DOHH2 (cell line): Measurements from ENCODE around the gene PRDM5.

Experiments used
- CTCF ChIP-seq: fragments of 200-600 bp; sonication (generic); IDR thresholded peaks from one replicate; pipeline ENCODE4 v1.5.1; 2014; ENCODE audit warnings: antibody characterized with exemption, mild to moderate bottlenecking, low read depth, low read length; ENCODE audit not compliant: poor library complexity, severe bottlenecking
- EZH2phosphoT487 ChIP-seq: fragments of 200-600 bp; sonication (generic); IDR thresholded peaks from 2 replicates; pipeline ENCODE4 v1.6.1; 2017; ENCODE audit warnings: borderline replicate concordance, mild to moderate bottlenecking, antibody characterized with exemption, low read length, moderate library complexity, mixed read lengths

- TF ChIP-seq CTCF (no peak), EZH2phosphoT487 (no peak)
Observed at GRCh38 chr4:120903419-120903818, 19.1 kb downstream of the PRDM5 start.
